Measurements from ENCODE around the gene RREB1.

DNA sequence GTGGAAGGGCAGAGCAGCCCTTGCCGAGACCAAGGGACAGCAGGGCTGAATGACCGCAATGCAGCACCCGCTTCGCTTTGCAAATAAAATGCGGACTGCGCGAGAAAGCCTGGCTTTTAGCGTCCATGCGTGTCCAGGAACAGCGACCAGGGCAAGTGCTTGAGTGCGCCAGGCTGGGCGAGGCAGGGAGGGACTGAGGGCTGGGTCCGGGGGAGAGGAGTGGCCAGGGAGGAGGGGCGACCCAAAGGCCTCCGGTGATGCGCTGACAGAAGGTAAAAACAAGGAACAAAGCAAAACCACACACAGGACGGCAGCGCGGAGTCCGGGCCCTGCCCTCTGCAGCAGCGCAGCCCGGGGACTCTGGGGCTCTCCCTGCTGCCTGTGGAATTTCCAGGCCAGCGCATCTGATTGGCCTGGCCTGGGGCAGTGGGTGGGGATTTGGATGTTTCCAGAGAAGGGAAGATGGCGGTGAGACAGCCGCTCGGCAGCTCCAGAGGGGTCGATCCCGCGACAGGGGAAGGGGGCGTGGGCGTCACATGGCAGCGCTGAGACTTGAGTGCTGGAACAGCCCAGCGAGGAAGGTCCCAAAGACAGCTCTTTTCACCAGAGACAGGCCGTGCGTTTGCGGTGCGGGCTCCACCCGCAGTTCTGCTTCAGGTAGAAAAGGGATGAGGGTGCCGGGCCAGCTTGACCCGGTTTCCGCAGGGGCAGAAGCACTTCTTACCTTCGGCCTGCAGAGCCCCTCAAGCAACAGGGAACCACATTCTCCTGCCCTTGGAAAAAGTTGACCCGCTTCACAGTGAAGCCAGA is 153.5 kb downstream of the RREB1 start:
- TF ChIP-seq, protein P1, sequence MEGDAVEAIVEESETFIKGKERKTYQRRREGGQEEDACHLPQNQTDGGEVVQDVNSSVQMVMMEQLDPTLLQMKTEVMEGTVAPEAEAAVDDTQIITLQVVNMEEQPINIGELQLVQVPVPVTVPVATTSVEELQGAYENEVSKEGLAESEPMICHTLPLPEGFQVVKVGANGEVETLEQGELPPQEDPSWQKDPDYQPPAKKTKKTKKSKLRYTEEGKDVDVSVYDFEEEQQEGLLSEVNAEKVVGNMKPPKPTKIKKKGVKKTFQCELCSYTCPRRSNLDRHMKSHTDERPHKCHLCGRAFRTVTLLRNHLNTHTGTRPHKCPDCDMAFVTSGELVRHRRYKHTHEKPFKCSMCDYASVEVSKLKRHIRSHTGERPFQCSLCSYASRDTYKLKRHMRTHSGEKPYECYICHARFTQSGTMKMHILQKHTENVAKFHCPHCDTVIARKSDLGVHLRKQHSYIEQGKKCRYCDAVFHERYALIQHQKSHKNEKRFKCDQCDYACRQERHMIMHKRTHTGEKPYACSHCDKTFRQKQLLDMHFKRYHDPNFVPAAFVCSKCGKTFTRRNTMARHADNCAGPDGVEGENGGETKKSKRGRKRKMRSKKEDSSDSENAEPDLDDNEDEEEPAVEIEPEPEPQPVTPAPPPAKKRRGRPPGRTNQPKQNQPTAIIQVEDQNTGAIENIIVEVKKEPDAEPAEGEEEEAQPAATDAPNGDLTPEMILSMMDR (IDR thresholded peaks at IDR 0.05): no peak
- peak; percentile 67 for TF ChIP-seq POLR2A (IDR thresholded peaks at IDR 0.05; ENCODE audit: low read length)
